GM18498 (cell line): ENCODE measurements around the gene DNM1.
"Not testable (repeated sequence)": the region's sequence is repeated elsewhere in the genome, so short reads cannot be mapped to it uniquely, and the experiment has no call there.

ENCODE experiments used
- ATAC-seq: cut with Tn5 transposase; IDR thresholded peaks from one replicate; pipeline ENCODE4 v1.9.1; 2021; ENCODE audit warnings: mild to moderate bottlenecking, moderate library complexity; ENCODE audit not compliant: unreplicated experiment

Gene DNM1

DNA sequence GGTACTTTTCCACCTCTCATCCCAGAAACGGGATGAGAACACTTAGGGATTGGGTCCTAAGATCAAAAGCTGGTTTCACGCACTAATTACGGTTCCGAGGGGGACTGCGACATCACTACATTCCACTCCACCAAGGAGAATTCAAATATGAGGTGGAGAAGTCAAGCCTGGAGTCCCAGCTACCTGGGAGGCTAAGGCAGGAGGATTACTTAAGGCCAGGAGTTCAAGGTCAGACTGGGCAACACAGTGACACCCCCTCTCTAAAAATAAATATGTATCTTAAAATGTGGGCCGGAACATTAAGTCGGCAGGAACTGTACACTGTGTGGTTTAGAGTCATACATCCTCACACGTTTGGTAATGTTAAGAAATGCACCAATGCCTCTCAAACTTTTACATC lies 71.1 kb downstream of the DNM1 start:
- no peak for ATAC-seq

DNA sequence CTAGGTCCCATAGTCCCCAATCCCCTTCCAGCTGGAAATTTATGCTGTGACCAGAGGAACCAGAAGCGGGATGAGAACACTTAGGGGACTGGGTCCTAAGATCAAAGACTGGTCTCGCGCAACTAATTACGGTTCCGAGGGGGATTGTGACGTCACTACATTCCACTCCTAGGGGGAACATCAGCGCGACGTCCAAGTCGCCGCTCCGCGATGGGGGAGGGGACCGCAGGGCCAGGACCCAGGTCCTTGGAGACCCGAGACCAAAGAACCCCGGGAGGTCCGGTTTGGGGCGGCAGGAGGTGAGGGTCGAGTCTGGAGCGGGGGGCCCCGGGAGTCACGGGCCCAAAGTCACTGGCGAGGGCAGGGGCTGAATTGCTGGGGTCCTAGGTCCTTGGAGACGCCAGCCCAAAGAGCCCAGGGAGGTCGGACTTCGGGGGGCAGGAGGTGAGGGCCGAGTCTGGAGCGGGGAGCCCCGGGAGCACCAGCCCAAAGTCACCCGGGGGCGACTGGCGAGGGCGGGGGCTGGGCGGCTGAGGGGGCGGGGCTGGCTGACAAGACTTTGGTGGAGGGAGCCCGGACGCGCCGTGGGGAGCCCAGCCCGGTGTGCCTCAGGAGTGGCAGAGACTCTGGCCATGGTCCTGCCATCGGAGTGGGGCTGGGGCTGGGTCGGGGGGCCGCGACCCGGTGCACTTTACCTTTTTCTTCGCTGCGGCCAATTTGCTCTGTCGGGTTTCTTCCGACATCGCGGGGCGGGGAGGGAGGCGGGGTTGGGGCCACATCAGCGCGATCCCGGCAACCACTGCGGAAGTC lies 72.2 kb downstream of the DNM1 start, which contains the start of gene GOLGA2:
TSS of gene GOLGA2 (minus strand) at position 810 of the 810 bp plus-strand sequence. CDS start at position 779, 31 bp downstream.
- ATAC-seq, result peak; percentile 53

DNA sequence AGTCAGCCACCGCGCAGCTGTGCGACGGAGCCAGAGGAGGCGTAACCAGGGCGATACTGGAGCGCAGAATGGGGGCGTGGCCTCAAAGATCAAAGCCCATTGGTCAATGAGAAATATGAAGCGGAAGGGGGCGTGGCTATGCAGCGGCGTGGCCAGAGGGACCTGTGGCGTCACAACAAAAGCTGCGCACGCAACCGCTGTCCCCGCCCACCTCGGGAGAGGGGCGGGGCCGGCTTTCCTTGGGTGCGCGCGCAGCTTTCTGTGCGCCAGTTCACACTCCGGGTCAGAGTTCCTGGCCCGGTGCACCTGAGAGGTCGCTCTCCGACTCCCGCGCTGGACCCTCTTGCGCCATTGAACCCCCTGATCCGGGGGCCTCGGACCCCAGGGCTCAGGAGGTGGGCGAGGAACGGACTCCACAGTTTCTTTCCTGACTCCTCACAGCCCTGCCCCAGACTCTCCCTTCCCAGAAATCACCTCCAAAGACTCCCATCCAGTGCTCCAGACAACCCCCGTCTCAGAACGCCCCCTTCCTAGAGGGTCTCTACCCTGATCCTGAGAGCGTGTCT lies 72.9 kb downstream of the DNM1 start, which contains the start of gene SWI5:
TSS of gene SWI5 (plus strand) at position 269 of the 566 bp plus-strand sequence.
- ATAC-seq, result peak; percentile 97

DNA sequence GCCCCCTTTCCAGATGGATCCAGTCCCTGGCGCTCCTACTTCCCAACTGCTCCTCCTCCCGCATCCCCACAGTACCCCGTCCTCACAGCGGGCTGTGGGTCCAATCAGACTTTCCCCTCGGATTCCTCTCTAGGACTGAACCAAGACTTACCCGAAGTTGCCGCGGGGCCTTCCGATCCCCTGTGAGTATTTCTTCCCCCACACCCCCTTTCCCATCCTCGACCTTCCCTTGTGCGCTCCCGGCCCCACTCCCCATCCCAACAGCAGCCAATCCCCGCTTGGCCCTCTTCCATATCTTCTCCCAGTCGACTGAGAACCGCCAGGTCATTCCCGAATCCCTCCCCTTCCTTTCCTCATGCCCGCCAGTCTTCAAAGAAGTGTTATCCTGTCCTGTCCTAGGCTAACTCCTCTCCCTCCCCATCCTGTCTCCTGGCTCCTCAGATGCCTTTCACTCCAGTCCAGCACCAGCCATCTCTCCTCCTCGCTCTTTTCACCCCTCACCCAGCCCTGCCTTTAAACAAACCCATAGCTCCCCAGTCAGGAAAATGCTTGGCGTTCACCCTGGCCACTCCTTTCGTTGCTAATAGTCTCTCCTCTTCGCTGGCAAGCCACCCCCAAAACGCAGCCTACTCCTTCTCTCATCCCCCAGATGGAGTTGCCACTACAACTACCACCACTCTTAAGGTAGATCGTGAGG lies 73.5 kb downstream of the DNM1 start:
- no peak for ATAC-seq

DNA sequence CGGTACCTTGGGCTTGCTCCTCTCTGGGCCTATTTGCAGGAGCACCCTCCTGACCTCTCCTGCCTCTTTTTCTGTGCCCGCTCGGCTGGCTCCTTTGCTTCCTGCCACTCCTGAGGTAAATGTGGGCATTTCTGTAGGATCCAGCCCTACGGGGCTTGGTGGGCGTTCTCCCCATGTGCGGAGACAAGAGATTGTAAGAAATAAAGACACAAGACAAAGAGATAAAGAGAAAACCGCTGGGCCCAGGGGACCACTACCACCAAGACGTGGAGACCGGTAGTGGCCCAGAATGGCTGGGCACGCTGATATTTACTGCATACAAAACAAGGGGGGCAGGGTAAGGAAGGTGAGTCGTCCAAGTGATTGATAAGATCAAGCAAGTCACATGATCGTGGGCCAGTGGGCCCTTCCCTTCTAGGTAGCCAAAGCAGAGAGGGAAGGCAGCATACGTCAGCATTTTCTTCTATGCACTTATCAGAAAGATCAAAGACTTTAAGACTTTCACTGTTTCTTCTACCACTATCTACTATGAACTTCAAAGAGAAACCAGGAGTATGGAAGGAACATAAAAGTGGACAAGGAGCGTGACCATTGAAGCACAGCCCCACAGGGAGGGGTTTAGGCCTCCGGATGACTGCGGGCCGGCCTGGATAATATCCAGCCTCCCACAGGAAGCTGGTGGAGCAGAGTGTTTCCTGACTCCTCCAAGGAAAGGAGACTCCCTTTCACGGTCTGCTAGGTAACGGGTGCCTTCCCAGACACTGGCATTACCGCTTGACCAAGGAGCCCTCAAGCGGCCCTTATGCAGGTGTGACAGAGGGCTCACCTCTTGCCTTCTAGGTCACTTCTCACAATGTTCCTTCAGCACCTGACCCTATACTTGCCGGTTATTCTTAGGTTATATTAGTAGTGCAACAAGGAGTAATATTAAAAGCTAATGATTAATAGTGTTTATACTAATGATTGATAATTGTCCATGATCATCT lies 76.2 kb downstream of the DNM1 start:
- not testable (repeated sequence) for ATAC-seq

DNA sequence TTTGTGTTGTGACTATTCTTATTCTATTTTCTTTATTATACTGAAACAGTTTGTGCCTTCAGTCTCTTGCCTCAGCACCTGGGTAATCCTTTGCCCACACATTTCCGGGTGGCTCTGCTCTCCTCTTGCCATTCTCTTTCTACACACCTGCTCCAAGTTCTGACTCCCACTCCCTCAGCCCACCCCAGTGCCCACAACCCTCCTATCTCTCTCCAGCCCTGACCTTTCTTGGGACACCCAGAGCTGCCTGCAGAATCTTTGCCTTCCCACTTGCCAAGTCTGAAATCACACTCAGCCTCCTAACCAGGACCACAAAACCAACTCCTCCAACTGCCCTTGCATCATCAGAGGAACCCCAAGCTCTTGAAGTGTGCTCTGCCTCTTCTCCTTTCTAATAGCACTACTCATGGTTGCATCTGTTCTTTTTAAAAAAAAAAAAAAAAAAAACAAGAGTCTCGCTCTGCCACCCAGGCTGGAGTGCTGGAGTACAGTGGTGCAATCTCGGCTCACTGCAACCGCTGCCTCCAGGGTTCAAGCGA lies 77.0 kb downstream of the DNM1 start:
- no peak for ATAC-seq

DNA sequence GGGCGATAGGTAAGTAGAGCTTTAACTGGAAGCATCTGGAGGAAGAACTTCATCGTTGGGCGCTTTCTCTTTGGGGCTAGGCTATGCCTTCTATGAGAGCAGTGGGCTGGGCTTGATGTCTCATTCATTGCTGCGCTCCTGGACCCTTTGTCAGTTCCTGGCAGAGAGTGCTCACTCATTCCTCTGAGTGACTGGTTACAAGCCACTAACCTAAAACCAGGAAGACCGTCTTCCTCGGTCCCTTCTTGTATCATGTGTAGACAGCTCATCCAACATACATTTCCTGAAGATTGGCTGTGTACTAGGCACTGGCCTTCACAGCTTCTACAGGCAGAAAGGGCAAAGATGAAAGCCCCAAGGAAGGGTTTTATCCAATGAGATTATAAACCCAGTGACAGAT lies 79.3 kb downstream of the DNM1 start:
- ATAC-seq, result no peak

DNA sequence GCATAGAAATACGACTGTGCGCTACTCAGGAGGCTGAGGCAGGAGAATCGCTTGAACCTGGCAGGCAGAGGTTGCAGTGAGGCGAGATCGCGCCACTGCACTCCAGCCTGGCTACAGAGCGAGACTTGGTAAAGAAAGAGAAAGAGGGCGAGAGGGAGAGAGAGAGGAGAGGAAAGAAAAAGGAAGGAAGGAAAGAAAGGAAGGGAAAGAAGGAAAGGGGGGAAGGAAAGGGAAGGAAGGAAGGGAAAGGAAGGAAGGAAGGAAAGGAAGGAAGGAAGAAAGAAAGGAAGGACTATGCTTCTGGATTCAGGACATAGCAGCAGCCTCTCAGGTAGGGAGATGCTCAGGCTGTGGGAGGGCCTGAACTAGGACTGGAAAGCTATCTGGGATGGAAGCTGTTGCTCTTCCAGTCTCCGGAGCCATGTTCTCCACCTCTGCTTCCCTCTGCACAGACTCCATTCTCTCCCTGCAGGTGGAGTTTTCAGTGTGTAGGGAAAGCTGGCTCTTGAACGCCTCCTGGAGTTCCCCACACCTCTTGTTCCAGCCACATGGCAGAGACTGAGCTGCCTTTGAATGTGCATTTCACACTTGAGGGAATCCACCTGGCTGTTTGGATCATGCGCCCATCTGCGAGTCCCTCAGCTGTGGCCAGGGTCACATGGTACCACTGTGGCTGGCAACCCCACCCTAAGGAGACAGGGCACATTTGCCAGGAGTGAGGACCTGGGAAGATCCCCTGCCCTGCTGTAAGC lies 82.0 kb downstream of the DNM1 start:
- ATAC-seq, result no peak

DNA sequence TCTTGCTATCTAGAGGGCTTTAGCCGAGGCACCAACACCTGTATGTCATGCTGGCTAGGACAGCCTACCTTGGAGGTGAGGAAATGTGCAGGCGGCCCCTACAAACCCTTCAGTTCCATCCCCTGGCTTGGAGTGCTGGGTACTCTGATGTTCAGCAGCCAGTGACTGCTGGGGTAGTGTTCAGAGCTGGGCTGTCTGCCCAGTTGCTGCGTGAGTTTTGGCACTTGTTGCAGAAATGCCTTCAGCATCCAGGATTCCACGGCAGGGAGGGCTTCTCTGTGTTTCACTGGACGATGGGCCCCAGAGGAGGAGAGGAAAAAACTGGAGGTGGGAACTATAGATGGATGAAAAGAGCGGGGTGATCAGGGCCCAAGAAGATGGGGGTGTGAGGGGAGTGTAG lies 83.3 kb downstream of the DNM1 start:
- no peak for ATAC-seq

DNA sequence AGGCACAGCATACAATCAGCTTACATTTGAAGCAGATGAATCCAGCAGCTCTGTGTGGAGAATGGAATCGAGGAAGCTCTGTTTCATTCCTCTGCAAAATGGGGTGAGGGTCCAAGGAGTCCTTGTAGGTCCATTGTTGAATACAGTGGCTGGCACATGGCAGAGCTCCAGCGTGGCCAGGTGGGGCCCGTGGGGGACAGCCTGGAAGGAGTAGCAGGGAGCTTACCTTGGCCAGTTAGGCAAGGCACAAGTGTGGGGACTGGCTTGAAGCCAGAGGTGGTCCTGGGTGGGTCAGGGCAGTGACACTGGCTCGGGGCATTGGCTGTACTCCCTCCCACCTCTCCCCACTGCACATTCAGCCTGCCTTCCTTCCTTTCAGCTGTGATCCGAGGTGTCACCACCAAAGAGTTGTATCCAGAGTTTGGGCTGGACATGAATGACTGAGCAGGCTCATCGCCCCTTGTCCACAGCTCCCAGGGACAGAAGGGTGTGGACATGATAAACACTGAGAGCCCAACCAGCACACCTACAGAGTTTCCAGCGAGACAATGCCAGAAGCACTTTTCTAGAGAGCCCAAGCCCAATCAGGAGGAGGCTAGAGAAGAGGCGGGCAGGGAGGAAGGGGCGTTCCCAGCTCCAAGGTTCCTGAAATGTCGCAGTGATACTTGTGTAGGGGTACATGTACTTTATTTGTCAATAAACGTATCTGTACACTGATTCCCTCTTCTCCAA lies 85.3 kb downstream of the DNM1 start:
- ATAC-seq, result no peak

DNA sequence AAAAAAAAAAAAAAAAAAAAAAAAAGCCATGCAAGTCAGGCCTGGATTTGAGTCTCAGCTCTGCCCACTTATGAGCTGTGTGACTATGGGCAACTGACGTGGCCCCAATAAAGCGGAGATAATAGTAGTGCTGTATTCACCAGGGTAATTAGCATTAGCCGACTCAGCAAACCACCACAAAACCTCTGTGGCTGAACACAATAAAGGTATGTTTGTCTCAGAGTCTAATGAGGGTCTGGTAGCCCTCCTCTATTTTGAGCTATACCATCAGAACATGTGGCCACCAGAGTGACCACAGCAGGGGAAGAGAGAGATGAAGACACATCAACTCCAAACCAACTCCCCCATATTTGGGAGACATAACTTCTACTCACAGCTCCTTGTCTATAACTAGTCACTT lies 88.8 kb downstream of the DNM1 start:
- ATAC-seq, result no peak

DNA sequence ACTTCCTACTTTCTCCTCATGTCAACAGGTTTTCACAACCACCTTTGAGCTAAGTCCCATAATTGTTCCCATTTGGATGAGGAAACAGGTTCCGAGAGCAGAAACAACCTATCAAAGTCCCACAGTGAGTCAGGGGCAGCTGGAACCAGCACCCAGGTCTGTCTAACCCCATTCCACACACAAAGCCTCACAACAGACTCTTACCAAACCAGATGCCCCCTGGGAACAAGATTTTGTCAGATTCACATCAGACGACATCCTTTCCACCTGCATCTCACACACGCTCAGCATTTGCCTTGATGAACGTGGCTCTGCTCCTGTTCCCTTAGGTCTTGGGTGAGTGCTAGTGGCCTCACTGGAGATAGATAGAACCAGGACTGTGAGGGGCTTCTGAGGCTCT lies 89.9 kb downstream of the DNM1 start:
- ATAC-seq, result no peak

DNA sequence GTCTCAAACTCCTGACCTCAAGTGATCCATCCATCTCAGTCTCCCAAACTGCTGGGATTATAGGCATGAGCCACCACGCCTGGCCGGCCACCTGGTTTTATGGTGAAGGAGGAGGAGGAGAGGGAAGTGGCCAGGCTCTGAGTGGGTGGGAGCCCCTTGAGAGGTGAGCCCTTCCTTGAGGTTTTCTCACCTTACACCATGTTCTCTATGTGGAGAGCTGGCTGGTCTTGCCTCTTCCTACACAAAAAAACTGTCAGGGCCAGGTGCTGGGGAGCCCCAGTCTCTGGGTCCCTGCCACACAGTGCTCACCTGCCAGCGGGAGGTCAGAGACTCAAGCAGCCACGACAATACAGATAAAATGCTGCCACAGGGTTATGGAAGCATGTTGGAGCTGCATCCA lies 91.0 kb downstream of the DNM1 start:
- ATAC-seq, result no peak

DNA sequence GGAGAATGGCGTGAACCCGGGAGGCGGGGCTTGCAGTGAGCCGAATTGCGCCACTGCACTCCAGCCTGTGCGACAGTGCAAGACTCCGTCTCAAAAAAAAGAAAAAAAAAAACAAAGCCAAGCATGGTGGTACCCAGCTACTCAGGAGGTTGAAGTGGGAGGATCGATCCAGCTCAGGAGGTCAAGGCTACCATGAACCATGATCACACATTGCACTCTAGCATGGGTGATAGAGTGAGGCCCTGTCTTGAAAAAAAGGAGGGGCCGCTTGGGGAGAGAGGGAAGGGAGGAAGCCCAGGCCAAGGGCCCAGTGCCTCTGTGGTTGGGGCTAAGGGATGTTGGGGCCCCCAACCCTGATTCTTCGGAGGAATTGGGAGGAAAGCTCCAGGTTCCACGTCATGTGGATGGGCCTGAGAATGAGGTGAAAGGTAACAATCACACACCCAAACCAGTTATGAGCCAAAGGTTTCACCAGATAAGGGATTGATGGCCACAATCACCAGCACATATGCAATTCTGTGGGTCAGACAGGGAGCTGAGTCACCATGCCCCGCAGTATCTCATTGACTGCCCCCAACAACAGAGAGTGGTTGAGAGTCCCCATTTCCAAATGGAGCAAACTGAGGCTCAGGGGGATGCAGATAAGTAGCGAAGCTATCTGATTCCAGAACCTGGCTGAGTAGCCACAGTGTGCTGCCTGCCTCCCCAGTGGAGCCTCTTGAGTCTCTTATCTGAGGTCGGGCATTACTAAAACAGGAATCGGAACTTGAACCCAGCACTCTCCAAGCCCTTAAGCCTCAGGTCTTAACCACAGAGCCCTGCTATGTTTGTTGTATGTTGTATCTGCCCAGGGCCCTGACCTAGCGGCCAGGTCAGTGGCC lies 93.4 kb downstream of the DNM1 start:
- ATAC-seq, result no peak

DNA sequence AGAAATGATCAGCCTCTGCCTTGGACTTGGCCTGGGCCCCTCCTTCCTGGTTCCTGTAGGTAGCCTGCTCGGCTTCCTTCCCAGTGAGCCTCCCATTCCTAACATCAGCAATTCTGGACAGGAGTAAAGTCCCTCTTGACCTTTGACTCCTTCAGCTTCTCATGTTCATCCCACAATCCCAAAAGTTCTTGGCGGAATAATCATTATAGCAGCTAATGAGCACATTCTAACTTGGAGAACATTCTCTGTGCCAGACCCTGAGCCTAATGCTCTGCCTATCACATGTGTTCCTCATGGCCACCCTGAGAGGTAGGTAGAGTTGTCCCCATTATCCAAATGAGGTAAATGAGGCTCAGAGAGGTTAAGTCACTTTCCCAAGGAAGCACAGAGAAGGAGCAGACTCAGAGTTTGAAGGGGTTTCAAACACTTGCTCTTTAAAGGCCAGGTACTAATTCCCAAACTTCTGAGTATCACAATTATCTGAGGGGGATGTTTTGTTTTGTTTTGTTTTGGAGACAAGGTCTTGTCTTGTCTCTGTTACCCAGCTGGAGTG lies 94.1 kb downstream of the DNM1 start:
- no peak for ATAC-seq

DNA sequence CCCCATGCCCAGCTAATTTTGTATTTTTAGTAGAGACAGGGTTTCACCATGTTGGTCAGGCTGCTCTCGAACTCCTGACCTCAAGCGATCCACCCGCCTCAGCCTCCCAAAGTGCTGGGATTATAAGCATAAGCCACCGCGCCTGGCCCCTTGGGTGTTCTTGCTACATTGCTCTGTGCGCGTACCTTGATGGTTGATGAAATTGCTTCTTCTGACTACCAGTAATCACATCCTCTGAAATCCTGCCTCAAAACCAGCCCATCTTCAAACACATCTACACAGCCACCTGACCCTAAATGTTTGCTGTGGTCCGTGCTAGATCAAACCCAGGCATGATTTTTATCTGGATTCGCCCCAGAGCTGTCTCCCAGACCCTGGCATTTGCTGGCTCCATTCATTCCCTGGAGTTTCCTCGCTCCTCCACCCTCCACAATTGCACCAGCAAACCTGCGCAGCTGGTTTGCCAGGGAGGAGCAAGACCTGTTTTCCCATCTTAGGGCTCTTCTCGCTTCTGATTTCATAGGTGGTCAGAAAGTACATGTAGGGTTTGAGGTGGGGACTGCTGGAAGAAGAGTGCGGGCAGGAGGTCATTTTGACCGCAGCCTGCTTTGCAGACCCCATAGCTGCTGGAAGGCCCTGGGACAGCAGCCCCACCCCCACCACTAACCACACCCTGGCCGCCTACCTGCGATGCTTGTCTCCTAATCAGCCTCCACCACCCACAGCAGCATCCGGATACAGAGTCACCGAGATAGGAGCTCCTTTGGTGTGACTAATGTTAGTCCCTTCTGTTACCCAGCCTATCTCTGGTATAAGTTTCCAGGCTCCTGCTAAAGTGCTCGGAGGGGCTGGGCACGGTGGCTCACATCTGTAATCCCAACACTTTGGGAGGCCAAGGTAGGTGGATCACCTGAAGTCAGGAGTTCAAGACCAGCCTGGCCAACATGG lies 95.6 kb downstream of the DNM1 start:
- no peak for ATAC-seq
